Measurements from ENCODE around the gene ARPC1A.

DNA sequence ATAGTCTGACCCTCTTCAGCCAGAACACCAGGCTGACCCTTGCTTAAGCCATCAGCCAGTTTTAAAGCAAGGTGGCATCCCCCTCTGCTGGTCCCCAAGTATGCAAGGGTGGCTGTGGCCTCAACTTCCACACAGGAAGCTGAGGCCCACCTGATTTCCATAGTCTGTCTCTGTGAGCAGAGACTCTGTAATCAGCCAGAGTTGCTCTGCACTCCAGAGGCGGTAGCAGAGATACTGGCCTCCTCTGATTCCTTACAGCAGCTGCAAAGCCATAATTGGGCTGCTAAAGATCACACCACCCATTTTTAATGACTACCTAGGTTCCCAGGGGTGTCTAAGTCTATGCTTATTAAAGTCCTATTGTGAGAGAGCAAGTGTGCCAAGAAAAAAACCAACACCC lies 80.9 kb downstream of the ARPC1A start:
- TF ChIP-seq POLR2A (IDR thresholded peaks at IDR 0.05; ENCODE audit: low read depth, low read length) (no peak), POLR2AphosphoS5 (IDR thresholded peaks at IDR 0.05; ENCODE audit: low read depth, low read length) (no peak), POU2F2 (IDR thresholded peaks at IDR 0.05; ENCODE audit: low read depth, low read length) (no peak)

Measured in GM12891 (cell line).